ENCODE data around the gene DBI.
"Not testable (repeated sequence)": the region's sequence is repeated elsewhere in the genome, so short reads cannot be mapped to it uniquely, and the experiment has no call there.

DBI gene

GRCh38 chr2:119402645-119403560 lies 36.1 kb downstream of the DBI start:
- DNase-seq: no peak

GRCh38 chr2:119403618-119404017 lies 36.8 kb downstream of the DBI start:
- DNase-seq: not testable (repeated sequence)

GRCh38 chr2:119405151-119405550 lies 38.4 kb downstream of the DBI start:
- DNase-seq: no peak

- peak; percentile 24 to 35 for DNase-seq
Observed at GRCh38 chr2:119407430-119408220, 40.8 kb downstream of the DBI start.

GRCh38 chr2:119408221-119408619 lies 41.4 kb downstream of the DBI start:
- no peak for DNase-seq

- DNase-seq: no peak
Observed at GRCh38 chr2:119409506-119409905, 42.7 kb downstream of the DBI start.

GRCh38 chr2:119414894-119415293 lies 48.1 kb downstream of the DBI start:
- DNase-seq: no peak

- DNase-seq: no peak
Observed at GRCh38 chr2:119415630-119416029, 48.9 kb downstream of the DBI start.

GRCh38 chr2:119416299-119416923 lies 49.6 kb downstream of the DBI start:
- DNase-seq: no peak

- DNase-seq: no peak
Observed at GRCh38 chr2:119417908-119418307, 51.1 kb downstream of the DBI start.

- no peak for DNase-seq
Observed at GRCh38 chr2:119419065-119419464, 52.3 kb downstream of the DBI start.

- DNase-seq: no peak
Observed at GRCh38 chr2:119419803-119420508, 53.2 kb downstream of the DBI start.

- DNase-seq: no peak
Observed at GRCh38 chr2:119421304-119421703, 54.5 kb downstream of the DBI start.

- no peak for DNase-seq
Observed at GRCh38 chr2:119421741-119422140, 55.0 kb downstream of the DBI start.
